Measurements from ENCODE around the gene DESI1. TPM values are rescaled to one million over a fixed set of nuclear protein-coding genes. Genes with fewer than 3 reads are reported as not detected.

The DESI1 gene
- total RNA-seq, 1 experiment from 2014 or later = 64.5 TPM

- Mint-ChIP-seq H3K27ac (ENCODE audit: unreplicated experiment) (no peak overlapping the region), H3K36me3 (ENCODE audit: insufficient read depth, unreplicated experiment) (peaks cover 11% of the 10 kb centered on the region), H3K4me3 (ENCODE audit: low read depth, unreplicated experiment) (no peak overlapping the region), H3K27me3 (ENCODE audit: unreplicated experiment) (peaks cover 54% of the 10 kb centered on the region), H3K4me1 (ENCODE audit: low read depth, unreplicated experiment) (peaks cover 27% of the 10 kb centered on the region), H3K9me3 (ENCODE audit: low read depth, unreplicated experiment) (no peaks in the 10 kb centered on the region)
- CTCF ChIA-PET = interaction anchor here (0.7 kb wide), 1 partner anchor 52 kb away, joined by 3 read pairs; no protein-coding TSS in a partner anchor
- no TSS peak for BruUV-seq (replicated peaks)
- intact Hi-C loops (cut with micrococcal nuclease; ENCODE audit: unreplicated experiment) = no loop called here
- no peak for TF ChIP-seq CTCF (IDR thresholded peaks at IDR 0.05; ENCODE audit: unreplicated experiment)
- no peak for DNase-seq
Observed at GRCh38 chr22:41564563-41564962, 56.3 kb downstream of the DESI1 start.

GRCh38 chr22:41563051-41563711 is 57.7 kb downstream of the DESI1 start:
- CTCF ChIA-PET = no interaction called here
- peaks cover 27% of the 10 kb centered on the region for H3K4me1 Mint-ChIP-seq (ENCODE audit: low read depth, unreplicated experiment)
- peaks cover 48% of the 10 kb centered on the region for H3K27me3 Mint-ChIP-seq (ENCODE audit: unreplicated experiment)
- peaks cover 11% of the 10 kb centered on the region for H3K36me3 Mint-ChIP-seq (ENCODE audit: insufficient read depth, unreplicated experiment)
- intact Hi-C loops (cut with micrococcal nuclease; ENCODE audit: unreplicated experiment) = no loop called here
- no peak overlapping the region for H3K27ac Mint-ChIP-seq (ENCODE audit: unreplicated experiment)
- no peak for TF ChIP-seq CTCF (IDR thresholded peaks at IDR 0.05; ENCODE audit: unreplicated experiment)
- H3K4me3 Mint-ChIP-seq (ENCODE audit: low read depth, unreplicated experiment) = no peak overlapping the region
- DNase-seq = peak; percentile 26
- no TSS peak for BruUV-seq (replicated peaks)
- H3K9me3 Mint-ChIP-seq (ENCODE audit: low read depth, unreplicated experiment) = no peaks in the 10 kb centered on the region

GRCh38 chr22:41562461-41562860 is 58.4 kb downstream of the DESI1 start:
- no TSS peak for BruUV-seq (replicated peaks)
- peaks cover 11% of the 10 kb centered on the region for H3K36me3 Mint-ChIP-seq (ENCODE audit: insufficient read depth, unreplicated experiment)
- no peak overlapping the region for H3K4me3 Mint-ChIP-seq (ENCODE audit: low read depth, unreplicated experiment)
- no peak for TF ChIP-seq CTCF (IDR thresholded peaks at IDR 0.05; ENCODE audit: unreplicated experiment)
- CTCF ChIA-PET = no interaction called here
- peak overlapping the region; percentile 20 for H3K27ac Mint-ChIP-seq (ENCODE audit: unreplicated experiment)
- peaks cover 54% of the 10 kb centered on the region for H3K27me3 Mint-ChIP-seq (ENCODE audit: unreplicated experiment)
- intact Hi-C loops (cut with micrococcal nuclease; ENCODE audit: unreplicated experiment) = no loop called here
- peaks cover 27% of the 10 kb centered on the region for H3K4me1 Mint-ChIP-seq (ENCODE audit: low read depth, unreplicated experiment)
- no peak for DNase-seq
- no peaks in the 10 kb centered on the region for H3K9me3 Mint-ChIP-seq (ENCODE audit: low read depth, unreplicated experiment)

- Mint-ChIP-seq H3K4me1 (ENCODE audit: low read depth, unreplicated experiment) (peaks cover 27% of the 10 kb centered on the region), H3K4me3 (ENCODE audit: low read depth, unreplicated experiment) (no peak overlapping the region), H3K9me3 (ENCODE audit: low read depth, unreplicated experiment) (no peaks in the 10 kb centered on the region), H3K27me3 (ENCODE audit: unreplicated experiment) (peaks cover 61% of the 10 kb centered on the region), H3K27ac (ENCODE audit: unreplicated experiment) (no peak overlapping the region), H3K36me3 (ENCODE audit: insufficient read depth, unreplicated experiment) (peaks cover 11% of the 10 kb centered on the region)
- CTCF ChIA-PET = interaction anchor here (0.7 kb wide), 1 partner anchor 99 kb away, joined by 5 read pairs; no protein-coding TSS in a partner anchor
- intact Hi-C loops (cut with micrococcal nuclease; ENCODE audit: unreplicated experiment) = no loop called here
- TF ChIP-seq CTCF (IDR thresholded peaks at IDR 0.05; ENCODE audit: unreplicated experiment) = no peak
- no peak for DNase-seq
- BruUV-seq (replicated peaks) = no TSS peak
Observed at GRCh38 chr22:41561788-41562187, 59.1 kb downstream of the DESI1 start.

All from Calu3 (cell line).